ENCODE measurements around the gene CAPN5. TPM values are rescaled to one million over a fixed set of nuclear protein-coding genes. Genes with fewer than 3 reads are reported as not detected.

Gene CAPN5
- total and polyA plus RNA-seq, 2 of the 8 experiments (the other 6 are each of a cell fraction or from before 2014, with no cell fraction given) = 21.5 to 22.4 TPM

DNA sequence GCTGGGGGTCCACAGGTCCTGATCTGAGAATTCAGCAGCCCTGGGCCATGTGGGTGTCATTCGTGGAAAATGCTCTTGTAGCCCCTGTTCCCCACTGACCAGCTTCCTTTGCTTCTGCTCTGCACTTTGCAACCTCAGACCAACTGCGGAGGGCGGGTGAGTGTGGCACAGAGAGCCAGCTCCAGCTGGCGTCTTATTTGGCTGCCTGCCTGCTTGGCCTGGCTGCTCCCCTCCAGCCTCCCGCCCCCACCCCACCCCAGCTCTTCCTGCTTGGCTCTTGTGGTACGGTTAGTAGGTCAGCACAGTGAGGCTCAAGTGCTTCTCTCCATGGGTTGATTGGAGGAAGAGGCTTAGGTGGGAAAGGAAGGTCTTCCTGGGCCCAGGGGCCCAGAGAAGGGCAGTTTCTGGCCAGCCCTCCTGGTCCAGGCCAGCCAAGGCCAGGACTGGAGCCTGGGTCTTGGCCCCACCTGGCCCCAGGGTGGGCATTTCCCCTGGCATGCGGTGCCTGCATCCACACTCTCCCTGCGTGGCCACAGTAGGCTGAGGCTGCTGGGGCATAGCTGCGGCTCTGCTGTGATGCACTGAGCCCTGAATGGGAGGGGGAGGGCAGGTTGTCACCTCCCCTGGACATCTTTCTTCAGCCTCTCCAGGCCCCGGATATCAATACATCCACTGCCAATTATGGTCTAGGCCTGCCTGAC, 87.8 kb downstream of the CAPN5 start (continued):
- TF ChIP-seq, protein P1, sequence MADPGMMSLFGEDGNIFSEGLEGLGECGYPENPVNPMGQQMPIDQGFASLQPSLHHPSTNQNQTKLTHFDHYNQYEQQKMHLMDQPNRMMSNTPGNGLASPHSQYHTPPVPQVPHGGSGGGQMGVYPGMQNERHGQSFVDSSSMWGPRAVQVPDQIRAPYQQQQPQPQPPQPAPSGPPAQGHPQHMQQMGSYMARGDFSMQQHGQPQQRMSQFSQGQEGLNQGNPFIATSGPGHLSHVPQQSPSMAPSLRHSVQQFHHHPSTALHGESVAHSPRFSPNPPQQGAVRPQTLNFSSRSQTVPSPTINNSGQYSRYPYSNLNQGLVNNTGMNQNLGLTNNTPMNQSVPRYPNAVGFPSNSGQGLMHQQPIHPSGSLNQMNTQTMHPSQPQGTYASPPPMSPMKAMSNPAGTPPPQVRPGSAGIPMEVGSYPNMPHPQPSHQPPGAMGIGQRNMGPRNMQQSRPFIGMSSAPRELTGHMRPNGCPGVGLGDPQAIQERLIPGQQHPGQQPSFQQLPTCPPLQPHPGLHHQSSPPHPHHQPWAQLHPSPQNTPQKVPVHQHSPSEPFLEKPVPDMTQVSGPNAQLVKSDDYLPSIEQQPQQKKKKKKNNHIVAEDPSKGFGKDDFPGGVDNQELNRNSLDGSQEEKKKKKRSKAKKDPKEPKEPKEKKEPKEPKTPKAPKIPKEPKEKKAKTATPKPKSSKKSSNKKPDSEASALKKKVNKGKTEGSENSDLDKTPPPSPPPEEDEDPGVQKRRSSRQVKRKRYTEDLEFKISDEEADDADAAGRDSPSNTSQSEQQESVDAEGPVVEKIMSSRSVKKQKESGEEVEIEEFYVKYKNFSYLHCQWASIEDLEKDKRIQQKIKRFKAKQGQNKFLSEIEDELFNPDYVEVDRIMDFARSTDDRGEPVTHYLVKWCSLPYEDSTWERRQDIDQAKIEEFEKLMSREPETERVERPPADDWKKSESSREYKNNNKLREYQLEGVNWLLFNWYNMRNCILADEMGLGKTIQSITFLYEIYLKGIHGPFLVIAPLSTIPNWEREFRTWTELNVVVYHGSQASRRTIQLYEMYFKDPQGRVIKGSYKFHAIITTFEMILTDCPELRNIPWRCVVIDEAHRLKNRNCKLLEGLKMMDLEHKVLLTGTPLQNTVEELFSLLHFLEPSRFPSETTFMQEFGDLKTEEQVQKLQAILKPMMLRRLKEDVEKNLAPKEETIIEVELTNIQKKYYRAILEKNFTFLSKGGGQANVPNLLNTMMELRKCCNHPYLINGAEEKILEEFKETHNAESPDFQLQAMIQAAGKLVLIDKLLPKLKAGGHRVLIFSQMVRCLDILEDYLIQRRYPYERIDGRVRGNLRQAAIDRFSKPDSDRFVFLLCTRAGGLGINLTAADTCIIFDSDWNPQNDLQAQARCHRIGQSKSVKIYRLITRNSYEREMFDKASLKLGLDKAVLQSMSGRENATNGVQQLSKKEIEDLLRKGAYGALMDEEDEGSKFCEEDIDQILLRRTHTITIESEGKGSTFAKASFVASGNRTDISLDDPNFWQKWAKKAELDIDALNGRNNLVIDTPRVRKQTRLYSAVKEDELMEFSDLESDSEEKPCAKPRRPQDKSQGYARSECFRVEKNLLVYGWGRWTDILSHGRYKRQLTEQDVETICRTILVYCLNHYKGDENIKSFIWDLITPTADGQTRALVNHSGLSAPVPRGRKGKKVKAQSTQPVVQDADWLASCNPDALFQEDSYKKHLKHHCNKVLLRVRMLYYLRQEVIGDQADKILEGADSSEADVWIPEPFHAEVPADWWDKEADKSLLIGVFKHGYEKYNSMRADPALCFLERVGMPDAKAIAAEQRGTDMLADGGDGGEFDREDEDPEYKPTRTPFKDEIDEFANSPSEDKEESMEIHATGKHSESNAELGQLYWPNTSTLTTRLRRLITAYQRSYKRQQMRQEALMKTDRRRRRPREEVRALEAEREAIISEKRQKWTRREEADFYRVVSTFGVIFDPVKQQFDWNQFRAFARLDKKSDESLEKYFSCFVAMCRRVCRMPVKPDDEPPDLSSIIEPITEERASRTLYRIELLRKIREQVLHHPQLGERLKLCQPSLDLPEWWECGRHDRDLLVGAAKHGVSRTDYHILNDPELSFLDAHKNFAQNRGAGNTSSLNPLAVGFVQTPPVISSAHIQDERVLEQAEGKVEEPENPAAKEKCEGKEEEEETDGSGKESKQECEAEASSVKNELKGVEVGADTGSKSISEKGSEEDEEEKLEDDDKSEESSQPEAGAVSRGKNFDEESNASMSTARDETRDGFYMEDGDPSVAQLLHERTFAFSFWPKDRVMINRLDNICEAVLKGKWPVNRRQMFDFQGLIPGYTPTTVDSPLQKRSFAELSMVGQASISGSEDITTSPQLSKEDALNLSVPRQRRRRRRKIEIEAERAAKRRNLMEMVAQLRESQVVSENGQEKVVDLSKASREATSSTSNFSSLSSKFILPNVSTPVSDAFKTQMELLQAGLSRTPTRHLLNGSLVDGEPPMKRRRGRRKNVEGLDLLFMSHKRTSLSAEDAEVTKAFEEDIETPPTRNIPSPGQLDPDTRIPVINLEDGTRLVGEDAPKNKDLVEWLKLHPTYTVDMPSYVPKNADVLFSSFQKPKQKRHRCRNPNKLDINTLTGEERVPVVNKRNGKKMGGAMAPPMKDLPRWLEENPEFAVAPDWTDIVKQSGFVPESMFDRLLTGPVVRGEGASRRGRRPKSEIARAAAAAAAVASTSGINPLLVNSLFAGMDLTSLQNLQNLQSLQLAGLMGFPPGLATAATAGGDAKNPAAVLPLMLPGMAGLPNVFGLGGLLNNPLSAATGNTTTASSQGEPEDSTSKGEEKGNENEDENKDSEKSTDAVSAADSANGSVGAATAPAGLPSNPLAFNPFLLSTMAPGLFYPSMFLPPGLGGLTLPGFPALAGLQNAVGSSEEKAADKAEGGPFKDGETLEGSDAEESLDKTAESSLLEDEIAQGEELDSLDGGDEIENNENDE (IDR thresholded peaks at IDR 0.05; ENCODE audit: insufficient replicate concordance, low read length) = no peak
